ENCODE data around the gene LCMT1. TPM values are rescaled to one million over a fixed set of nuclear protein-coding genes. Genes with fewer than 3 reads are reported as not detected.

Gene LCMT1
- total and polyA plus RNA-seq, 9 of the 15 experiments (the other 6 are each of a cell fraction or from before 2014, with no cell fraction given) = 20.0 to 42.8 (median 32.3) TPM

DNA sequence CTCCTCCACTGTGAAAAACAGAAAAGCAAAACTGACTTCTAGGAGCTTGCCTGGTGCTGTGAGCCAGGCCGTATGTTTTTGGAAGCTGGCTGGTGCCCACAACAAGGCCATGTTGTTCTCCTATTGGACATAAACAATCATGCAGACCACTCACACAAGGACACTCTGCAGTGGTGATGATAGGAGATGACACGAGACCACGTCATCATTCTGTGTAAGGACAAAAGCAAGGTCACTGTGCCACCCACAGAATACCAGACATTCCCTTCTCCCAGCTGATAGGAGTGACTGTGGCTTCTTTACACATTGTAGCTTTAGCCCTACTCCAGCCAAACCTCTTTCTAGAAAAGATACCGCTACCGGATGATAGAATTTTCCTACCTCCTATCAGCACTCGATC lies 47.7 kb upstream of the LCMT1 start (continued):
- TF ChIP-seq DDX20 (tag; IDR thresholded peaks at IDR 0.05; ENCODE audit: low read depth) (no peak), TAF9B (IDR thresholded peaks at IDR 0.05; ENCODE audit: partially characterized antibody) (peak; percentile 84), ARHGAP35 (IDR thresholded peaks at IDR 0.05; ENCODE audit: partially characterized antibody) (no peak), JUN (IDR thresholded peaks at IDR 0.05; ENCODE audit: borderline replicate concordance, low read depth, low read length) (0 out of 2 replicates have a peak, but pooled peaks have one; percentile 25), JUN (CRISPR knock-in tag; IDR thresholded peaks at IDR 0.05; ENCODE audit: borderline replicate concordance) (no peak), RNF2 (IDR thresholded peaks at IDR 0.05) (no peak), ELF4 (CRISPR knock-in tag; IDR thresholded peaks at IDR 0.05) (no peak), BHLHE40 (IDR thresholded peaks at IDR 0.05; ENCODE audit: low read length) (peak; percentile 55), HIVEP1 (CRISPR knock-in tag; IDR thresholded peaks at IDR 0.05) (no peak), MAFF (IDR thresholded peaks at IDR 0.05; ENCODE audit: low read length) (no peak), NFE2 (IDR thresholded peaks at IDR 0.05; ENCODE audit: low read depth) (peak; percentile 27; the same call in 1 of the 2 replicates), ZSCAN32 (CRISPR knock-in tag; IDR thresholded peaks at IDR 0.05) (no peak), CREB1 (IDR thresholded peaks at IDR 0.05) (peak; percentile 86), CREB1 (CRISPR knock-in tag; IDR thresholded peaks at IDR 0.05) (no peak), ZNF316 (IDR thresholded peaks at IDR 0.05) (no peak), KDM4B (IDR thresholded peaks at IDR 0.05; ENCODE audit: borderline replicate concordance in 2 of 2, low read depth in 1 of 2) (no peak), NFATC3 (IDR thresholded peaks at IDR 0.05) (no peak), SMAD4 (CRISPR knock-in tag; conservative IDR thresholded peaks at IDR 0.05) (no peak), TEAD2 (tag; IDR thresholded peaks at IDR 0.05) (peak; percentile 67; the same call in 1 of the 2 replicates), CEBPG (CRISPR knock-in tag; IDR thresholded peaks at IDR 0.05) (no peak), CEBPG (tag; conservative IDR thresholded peaks at IDR 0.05 in 1 of 2, IDR thresholded peaks at IDR 0.05 in 1 of 2) (no peak), MTA1 (IDR thresholded peaks at IDR 0.05; ENCODE audit: borderline replicate concordance) (no peak)
- TF ChIP-seq, protein P1, sequence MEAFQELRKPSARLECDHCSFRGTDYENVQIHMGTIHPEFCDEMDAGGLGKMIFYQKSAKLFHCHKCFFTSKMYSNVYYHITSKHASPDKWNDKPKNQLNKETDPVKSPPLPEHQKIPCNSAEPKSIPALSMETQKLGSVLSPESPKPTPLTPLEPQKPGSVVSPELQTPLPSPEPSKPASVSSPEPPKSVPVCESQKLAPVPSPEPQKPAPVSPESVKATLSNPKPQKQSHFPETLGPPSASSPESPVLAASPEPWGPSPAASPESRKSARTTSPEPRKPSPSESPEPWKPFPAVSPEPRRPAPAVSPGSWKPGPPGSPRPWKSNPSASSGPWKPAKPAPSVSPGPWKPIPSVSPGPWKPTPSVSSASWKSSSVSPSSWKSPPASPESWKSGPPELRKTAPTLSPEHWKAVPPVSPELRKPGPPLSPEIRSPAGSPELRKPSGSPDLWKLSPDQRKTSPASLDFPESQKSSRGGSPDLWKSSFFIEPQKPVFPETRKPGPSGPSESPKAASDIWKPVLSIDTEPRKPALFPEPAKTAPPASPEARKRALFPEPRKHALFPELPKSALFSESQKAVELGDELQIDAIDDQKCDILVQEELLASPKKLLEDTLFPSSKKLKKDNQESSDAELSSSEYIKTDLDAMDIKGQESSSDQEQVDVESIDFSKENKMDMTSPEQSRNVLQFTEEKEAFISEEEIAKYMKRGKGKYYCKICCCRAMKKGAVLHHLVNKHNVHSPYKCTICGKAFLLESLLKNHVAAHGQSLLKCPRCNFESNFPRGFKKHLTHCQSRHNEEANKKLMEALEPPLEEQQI (IDR thresholded peaks at IDR 0.05) = no peak
- TF ChIP-seq, protein P2, sequence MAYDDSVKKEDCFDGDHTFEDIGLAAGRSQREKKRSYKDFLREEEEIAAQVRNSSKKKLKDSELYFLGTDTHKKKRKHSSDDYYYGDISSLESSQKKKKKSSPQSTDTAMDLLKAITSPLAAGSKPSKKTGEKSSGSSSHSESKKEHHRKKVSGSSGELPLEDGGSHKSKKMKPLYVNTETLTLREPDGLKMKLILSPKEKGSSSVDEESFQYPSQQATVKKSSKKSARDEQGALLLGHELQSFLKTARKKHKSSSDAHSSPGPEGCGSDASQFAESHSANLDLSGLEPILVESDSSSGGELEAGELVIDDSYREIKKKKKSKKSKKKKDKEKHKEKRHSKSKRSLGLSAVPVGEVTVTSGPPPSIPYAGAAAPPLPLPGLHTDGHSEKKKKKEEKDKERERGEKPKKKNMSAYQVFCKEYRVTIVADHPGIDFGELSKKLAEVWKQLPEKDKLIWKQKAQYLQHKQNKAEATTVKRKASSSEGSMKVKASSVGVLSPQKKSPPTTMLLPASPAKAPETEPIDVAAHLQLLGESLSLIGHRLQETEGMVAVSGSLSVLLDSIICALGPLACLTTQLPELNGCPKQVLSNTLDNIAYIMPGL (CRISPR knock-in tag; IDR thresholded peaks at IDR 0.05) = no peak
- TF ChIP-seq, protein P3, sequence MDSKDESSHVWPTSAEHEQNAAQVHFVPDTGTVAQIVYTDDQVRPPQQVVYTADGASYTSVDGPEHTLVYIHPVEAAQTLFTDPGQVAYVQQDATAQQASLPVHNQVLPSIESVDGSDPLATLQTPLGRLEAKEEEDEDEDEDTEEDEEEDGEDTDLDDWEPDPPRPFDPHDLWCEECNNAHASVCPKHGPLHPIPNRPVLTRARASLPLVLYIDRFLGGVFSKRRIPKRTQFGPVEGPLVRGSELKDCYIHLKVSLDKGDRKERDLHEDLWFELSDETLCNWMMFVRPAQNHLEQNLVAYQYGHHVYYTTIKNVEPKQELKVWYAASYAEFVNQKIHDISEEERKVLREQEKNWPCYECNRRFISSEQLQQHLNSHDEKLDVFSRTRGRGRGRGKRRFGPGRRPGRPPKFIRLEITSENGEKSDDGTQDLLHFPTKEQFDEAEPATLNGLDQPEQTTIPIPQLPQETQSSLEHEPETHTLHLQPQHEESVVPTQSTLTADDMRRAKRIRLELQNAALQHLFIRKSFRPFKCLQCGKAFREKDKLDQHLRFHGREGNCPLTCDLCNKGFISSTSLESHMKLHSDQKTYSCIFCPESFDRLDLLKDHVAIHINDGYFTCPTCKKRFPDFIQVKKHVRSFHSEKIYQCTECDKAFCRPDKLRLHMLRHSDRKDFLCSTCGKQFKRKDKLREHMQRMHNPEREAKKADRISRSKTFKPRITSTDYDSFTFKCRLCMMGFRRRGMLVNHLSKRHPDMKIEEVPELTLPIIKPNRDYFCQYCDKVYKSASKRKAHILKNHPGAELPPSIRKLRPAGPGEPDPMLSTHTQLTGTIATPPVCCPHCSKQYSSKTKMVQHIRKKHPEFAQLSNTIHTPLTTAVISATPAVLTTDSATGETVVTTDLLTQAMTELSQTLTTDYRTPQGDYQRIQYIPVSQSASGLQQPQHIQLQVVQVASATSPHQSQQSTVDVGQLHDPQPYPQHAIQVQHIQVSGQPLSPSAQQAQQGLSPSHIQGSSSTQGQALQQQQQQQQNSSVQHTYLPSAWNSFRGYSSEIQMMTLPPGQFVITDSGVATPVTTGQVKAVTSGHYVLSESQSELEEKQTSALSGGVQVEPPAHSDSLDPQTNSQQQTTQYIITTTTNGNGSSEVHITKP (IDR thresholded peaks at IDR 0.05; ENCODE audit: partially characterized antibody) = no peak

Data from K562 (cell line).